Fibroblast of lung (primary cell): ENCODE data around the gene FBLIM1.

ENCODE experiments used
- EZH2 ChIP-seq: IDR thresholded peaks from 2 replicates; pipeline ENCODE4 v1.5.1; 2012; ENCODE audit warnings: low read length, control low read depth, mild to moderate bottlenecking; ENCODE audit errors: missing control alignments
- TF ChIP-seq, protein P1 (sequence below), 2 donors: IDR thresholded peaks in 1 of 2; conservative IDR thresholded peaks in 1 of 2; 1 replicate in 1 of 2; 2 replicates in 1 of 2; pipeline ENCODE4 v1.5.1; 2011 to 2012; ENCODE audit warnings: low read length in 2 of 2, control low read depth in 1 of 2, inconsistent platforms in 1 of 2, low read depth in 1 of 2, mild to moderate bottlenecking in 1 of 2

DNA sequence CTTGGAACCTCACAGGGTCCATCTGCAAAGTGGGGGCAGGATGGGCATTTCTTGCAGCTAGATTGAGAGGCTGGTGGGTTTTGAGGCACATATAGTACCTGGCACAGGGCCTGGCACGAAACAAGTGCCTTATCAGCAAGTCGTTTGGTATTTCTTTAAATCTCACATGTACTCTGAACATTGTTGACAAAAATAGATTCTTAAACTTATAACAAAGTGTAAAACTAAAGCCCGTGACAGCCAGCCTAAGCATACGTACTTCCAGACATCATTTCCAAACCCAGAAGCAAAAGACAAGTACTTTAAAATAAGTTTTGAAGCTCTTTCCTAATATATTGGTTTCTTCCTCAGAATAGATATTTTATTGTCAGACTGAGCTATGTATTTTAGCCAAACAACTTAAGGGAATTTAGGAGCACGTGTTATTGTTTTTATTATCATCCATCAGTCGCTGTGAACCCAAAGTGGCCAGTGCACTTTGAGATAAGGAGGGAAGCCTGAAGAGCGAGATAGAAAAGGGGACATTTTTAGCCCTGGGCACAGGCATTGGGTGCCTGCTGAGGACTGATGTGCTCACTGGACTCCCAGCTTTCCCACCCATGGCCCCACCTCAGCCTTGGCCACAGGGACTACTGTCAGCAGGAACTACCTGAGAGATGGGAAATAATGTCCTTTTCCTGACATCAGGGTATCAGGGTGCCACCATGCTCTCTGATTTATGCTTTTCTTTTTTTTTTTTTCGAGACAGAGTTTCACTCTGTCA lies 3.0 kb downstream of the FBLIM1 start:
- TF ChIP-seq, protein P1, sequence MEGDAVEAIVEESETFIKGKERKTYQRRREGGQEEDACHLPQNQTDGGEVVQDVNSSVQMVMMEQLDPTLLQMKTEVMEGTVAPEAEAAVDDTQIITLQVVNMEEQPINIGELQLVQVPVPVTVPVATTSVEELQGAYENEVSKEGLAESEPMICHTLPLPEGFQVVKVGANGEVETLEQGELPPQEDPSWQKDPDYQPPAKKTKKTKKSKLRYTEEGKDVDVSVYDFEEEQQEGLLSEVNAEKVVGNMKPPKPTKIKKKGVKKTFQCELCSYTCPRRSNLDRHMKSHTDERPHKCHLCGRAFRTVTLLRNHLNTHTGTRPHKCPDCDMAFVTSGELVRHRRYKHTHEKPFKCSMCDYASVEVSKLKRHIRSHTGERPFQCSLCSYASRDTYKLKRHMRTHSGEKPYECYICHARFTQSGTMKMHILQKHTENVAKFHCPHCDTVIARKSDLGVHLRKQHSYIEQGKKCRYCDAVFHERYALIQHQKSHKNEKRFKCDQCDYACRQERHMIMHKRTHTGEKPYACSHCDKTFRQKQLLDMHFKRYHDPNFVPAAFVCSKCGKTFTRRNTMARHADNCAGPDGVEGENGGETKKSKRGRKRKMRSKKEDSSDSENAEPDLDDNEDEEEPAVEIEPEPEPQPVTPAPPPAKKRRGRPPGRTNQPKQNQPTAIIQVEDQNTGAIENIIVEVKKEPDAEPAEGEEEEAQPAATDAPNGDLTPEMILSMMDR (conservative IDR thresholded peaks at IDR 0.05 in 1 of 2, IDR thresholded peaks at IDR 0.05 in 1 of 2; ENCODE audit: low read depth in 1 of 2, low read length in 2 of 2), result no peak
- TF ChIP-seq EZH2, result no peak
